Brain pericyte (primary cell): Measurements from ENCODE around the gene GSE1.

ENCODE experiments used
- DNase-seq: peaks from one replicate; pipeline ENCODE4 v3.0.0-alpha.2; 2012; ENCODE audit warnings: low read depth, low spot score

The GSE1 gene

DNA sequence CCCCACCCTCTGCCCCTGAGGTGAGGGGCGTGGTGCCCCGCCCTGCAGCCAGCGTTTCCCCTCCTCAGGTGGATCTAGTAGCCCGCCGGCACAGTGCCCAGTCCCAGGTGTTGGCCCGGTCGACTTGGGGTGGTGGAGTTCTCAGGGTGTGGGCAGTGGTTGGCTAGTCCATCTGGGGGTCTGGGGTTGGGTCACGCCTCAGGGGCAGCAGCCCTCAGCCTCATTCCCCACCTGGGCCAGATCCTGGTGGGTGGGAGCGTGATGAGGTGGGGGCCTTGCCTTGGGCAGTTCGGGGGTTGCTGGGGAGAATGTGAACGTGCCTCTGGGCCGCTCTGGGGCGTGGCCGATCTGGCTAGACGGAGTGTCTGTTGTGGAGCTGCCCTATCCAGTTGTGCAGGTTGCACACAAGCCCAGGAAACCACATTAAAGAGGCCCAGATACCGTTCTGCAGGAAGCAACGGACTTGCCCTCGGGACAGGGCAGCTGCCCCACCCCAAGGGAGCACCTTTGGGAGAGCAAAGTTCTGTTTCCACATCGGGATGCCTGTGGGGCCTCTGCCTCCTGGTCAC is 32.0 kb downstream of the GSE1 start:
- no peak for DNase-seq

DNA sequence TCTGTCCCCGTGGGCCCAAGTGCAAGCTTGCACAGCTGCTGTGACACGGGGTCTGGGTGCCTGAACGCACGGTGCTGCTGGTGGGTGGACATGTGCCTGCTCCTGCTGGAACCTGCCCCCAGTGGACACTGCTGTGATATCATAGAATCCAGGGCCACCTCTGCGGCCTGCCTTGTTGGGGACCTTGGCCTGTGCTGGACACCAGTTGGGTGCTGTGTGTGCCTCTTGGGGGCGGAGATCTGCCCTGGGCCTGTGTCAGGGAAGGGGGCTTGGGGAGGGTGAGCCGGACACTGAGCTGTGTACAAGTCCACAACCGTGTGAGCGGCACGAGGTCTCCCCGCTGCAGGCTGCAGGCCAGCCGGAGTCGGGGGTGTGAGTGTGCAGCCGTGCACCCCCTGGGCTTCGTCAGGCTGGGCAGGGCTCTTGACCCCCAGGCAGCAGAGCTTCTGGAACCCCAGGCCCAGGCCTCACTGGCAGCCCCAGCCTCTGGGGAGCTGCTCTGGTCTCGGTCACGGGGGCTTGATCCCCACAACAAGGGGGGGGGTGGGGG is 33.3 kb downstream of the GSE1 start:
- no peak for DNase-seq

GRCh38 chr16:85646976-85647375 is 33.9 kb downstream of the GSE1 start:
- DNase-seq, result no peak

- DNase-seq, result no peak
Observed at GRCh38 chr16:85648070-85648714, 35.1 kb downstream of the GSE1 start.

GRCh38 chr16:85648805-85649204 is 35.7 kb downstream of the GSE1 start:
- DNase-seq, result no peak

DNA sequence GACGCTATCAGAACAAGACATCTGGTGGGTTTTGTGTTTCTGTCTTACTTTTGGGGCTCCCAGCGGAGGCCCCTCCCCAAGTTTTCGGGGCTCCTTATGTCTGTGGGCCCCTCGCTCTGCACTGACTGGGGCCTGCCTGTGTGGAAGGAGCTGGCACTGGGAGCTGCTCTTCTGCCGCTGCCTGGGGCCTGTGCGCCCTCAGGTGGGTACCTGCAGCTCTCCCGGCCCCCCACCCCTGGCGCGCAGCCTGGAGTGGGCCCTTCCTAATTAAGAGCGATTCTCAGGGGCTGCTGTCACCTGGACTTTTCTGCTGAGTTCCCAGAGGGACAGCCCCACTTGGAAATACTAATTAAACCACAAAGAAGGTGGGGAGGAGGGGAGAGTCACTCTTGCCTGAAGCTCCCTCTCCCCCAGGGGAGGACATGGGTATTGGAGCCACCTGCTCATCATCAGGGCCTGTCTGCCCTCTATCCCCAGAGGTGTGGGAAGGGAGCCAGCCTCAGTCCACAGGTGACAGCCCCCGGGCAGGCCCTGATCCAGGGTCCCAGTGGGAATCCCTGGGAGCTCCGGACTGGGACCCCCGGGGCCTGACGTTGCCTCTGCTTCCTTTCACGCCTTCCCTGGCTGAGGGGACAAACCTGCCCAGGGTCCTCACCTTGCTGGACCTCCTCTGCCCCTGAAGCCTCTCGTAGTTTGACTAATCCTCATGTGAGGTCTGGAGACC is 36.5 kb downstream of the GSE1 start:
- DNase-seq, result no peak

DNA sequence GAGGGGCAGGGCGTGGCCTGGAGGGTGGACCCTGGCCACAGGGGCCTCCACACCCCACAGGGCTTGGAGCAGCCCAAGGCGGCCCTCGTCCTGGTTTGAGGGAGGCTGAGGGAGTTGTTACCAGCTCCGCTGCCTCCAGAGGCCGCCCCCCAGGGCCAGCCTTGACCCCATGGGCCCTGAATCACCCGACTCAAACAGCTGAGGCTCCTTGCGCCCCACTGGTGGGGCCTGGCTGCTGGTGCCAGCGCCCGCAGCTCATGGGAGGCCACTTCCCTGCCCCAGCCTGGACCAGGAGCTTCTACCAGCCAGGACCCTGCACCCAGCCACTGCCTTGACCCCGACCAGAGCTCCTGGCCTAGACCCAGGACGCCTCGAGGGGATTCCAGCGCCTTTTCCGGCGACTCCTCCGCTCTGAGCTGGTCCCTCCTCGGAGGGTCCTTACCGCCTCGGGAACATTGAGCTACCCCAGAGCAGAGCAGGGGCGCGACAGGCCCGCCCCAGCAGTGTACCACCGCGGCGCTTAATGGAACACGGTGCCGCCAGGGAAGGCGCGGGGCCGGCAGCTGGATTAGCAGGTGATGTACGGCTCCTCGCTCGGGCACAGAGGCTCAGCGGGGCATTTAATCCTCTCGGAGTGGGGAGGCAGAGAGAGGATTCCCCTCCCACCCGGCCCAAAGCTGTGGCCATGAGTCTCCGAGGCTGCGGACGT is 37.2 kb downstream of the GSE1 start:
- DNase-seq, result no peak

- no peak for DNase-seq
Observed at GRCh38 chr16:85650844-85651628, 37.9 kb downstream of the GSE1 start.

GRCh38 chr16:85651629-85652430 is 38.7 kb downstream of the GSE1 start:
- no peak for DNase-seq

DNA sequence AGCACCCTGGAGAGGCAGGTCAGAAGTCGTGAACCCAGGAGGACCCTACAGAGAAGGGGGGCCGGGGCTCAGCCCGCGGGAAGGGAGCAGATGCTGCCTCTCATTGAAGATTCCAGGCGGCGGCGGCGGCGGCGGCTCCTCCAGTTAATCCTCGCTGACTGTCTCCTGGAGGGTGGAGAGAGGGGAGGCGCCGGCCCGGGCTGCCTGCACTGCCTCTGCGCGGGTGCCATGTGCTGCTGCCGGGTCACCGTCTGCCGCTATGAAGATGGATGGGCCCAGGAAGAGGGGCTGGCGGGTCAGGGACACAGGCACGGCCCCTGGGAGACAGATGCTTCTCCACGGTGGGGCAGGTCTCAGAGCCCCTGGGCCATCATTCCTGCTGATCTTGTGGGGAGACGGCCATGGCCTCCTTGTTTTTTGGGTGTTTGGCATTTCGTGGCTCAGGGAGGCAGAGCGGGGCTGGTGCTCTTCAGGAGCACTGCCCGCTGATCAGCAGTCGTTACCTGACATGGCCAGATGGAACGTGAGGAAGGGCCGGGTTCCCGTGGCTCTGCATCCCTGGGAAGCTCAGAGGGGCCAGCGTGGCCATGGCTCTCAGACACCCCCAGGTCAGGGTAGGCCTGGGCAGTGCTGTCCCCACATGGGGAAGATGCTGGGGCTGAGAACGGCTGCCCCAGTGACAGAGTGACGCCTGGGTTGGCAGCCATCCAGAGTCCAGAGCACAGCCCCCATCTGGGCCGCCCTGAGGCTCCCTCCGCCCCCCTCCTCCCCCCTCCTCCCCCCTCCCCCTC is 39.5 kb downstream of the GSE1 start:
- no peak for DNase-seq

- no peak for DNase-seq
Observed at GRCh38 chr16:85653290-85653891, 40.3 kb downstream of the GSE1 start.

- DNase-seq, result no peak
Observed at GRCh38 chr16:85654251-85655095, 41.4 kb downstream of the GSE1 start.

GRCh38 chr16:85655216-85656129 is 42.4 kb downstream of the GSE1 start:
- DNase-seq, result no peak

DNA sequence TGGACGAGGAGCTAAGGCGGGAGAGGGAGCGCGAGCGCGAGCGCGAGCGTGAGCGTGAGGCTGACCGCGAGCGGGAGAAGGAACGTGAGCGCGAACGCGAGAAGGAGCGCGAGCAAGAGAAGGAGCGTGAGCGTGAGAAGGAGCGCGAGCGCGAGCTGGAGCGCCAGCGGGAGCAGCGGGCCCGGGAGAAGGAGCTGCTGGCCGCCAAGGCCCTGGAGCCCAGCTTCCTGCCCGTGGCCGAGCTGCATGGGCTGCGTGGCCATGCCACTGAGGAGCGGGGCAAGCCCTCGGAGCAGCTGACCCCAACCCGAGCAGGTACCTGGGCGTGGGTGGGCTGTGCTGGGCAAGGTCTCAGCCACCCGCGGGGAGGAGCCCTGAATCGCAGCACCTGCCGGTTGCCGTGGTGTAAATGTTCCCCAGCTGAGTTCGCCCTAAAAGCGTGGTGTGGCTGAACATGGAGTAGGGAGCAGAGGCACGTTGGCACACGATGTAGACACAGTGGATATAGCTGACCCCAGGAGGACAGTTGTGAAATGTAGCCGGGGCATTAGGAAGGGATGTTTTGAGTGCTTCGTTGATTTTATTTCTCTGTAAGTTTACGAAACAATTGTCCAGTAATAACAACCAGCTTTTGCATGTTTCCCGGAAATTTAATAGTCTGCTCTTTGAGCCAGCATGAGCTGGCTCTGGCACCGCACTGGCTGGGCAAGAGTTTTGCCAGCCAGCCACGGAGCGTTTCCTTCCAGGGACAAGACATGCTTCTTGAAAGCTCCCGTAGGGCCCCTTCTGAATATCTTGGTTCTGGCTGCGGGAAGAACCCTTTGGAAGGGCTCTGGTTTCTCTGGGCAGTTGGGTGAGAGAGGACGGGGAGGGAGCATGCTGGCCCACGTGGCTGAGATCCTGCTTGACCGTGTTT is 43.5 kb downstream of the GSE1 start:
- DNase-seq, result no peak

- no peak for DNase-seq
Observed at GRCh38 chr16:85657267-85657650, 44.1 kb downstream of the GSE1 start.

GRCh38 chr16:85657996-85658395 is 44.9 kb downstream of the GSE1 start:
- DNase-seq, result no peak
